Right atrium auricular region (tissue), 2 donors: Measurements from ENCODE around the gene CT47A1. TPM values are rescaled to one million over a fixed set of nuclear protein-coding genes. Genes with fewer than 3 reads are reported as not detected.

Experiments used
- total RNA-seq, 2 donors: library from RNA; depleted of rRNA; stranded (reverse); fragments of >200 nt; gene quantifications; one replicate each; pipeline ENCODE4 v1.1.0, GENCODE V29; 2016

Gene CT47A1
- total RNA-seq, 2 donors from 2014 or later, result not detected

Other genes with a start within 250 kb of the CT47A1 start
- not detected for gene CT47B1, start 109.9 kb downstream of the CT47A1 start, total RNA-seq
- not detected for gene CT47A11, start 48.6 kb downstream of the CT47A1 start, total RNA-seq
- gene CT47A10, start 43.7 kb downstream of the CT47A1 start, total RNA-seq, result not detected
- gene CT47A9, start 38.9 kb downstream of the CT47A1 start, total RNA-seq, result not detected
- not detected for gene CT47A8, start 34.0 kb downstream of the CT47A1 start, total RNA-seq
- not detected for gene CT47A7, start 29.2 kb downstream of the CT47A1 start, total RNA-seq
- not detected for gene CT47A6, start 24.3 kb downstream of the CT47A1 start, total RNA-seq
- gene CT47A5, start 19.4 kb downstream of the CT47A1 start, total RNA-seq, result not detected
- gene CT47A4, start 14.6 kb downstream of the CT47A1 start, total RNA-seq, result not detected
- not detected for gene CT47A3, start 9.7 kb downstream of the CT47A1 start, total RNA-seq
- gene CT47A2, start 4.8 kb downstream of the CT47A1 start, total RNA-seq, result not detected
- gene GLUD2, start 61.9 kb upstream of the CT47A1 start, total RNA-seq, result 1 to 10 TPM in 1 of 2 donors, under 1 TPM in 1; 0.59 to 1.4 TPM